HepG2 (cell line): ENCODE data around the gene MAN1C1. TPM values are rescaled to one million over a fixed set of nuclear protein-coding genes. Genes with fewer than 3 reads are reported as not detected.
A peak's percentile ranks its signal among the peaks of the same experiment; 100 is the strongest.

ENCODE experiments used
- ATAC-seq: fragments of 200-7000 bp; cut with Tn5 transposase; 3 replicates; pipeline ENCODE4 v1.9.1; 2020; ENCODE audit warnings: mild to moderate bottlenecking, moderate library complexity
- BruUV-seq: library from RNA; stranded (reverse); fragments of 400-500 nt; replicated peaks from 2 replicates; lab custom pipeline; 2021; lab: Mats Ljungman, UMichigan
- CTCF ChIA-PET: fragments of 300-600 bp; formaldehyde crosslinking; extraction: SDS; loops from one replicate; lab custom pipeline; 2021; ENCODE audit warnings: low total read pairs, inconsistent platforms, low intra/inter-chr PET ratio; lab: Yijun Ruan, JAX
- POLR2A ChIA-PET: fragments of 350-600 bp; sonication (Branson Sonifier 250); formaldehyde crosslinking; loops from one replicate; lab custom pipeline; 2020; ENCODE audit warnings: antibody characterized with exemption, inconsistent platforms; lab: Yijun Ruan, JAX
- DNase-seq: peaks from one replicate; pipeline ENCODE4 v3.0.0-alpha.2; 2015; ENCODE audit warnings: low spot score
- FAIRE-seq: peaks from 3 replicates; lab custom pipeline; 2011; peaks lifted over from hg19 to GRCh38; lab: Jason Lieb, UNC
- H2AFZ ChIP-seq: one replicate; pipeline ENCODE4 v1.6.1; 2011; ENCODE audit warnings: low read length, inconsistent platforms
- H3K27ac ChIP-seq: fragments of 300-600 bp; 3 replicates; pipeline ENCODE4 v1.8.0; 2011; ENCODE audit warnings: mixed run types, mild to moderate bottlenecking, mixed read lengths, low read length, inconsistent platforms; ENCODE audit not compliant: insufficient read depth; ENCODE audit errors: extremely low read length
- H3K27me3 ChIP-seq, 2 experiments: fragments of 200-600 bp in 1 of 2; 2 replicates in 1 of 2; 3 replicates in 1 of 2; pipeline versions ENCODE4 v1.6.0 to v1.8.0; 2011; ENCODE audit warnings: low read length in 2 of 2, mild to moderate bottlenecking in 2 of 2, moderate library complexity in 2 of 2, inconsistent platforms in 1 of 2; ENCODE audit not compliant: insufficient read depth in 2 of 2, control insufficient read depth in 1 of 2
- H3K36me3 ChIP-seq, 2 experiments: fragments of 200-600 bp in 1 of 2; replicated peaks in 1 of 2; 2 replicates in 1 of 2; 3 replicates in 1 of 2; pipeline versions ENCODE4 v1.5.1 to v1.8.0; 2011; ENCODE audit warnings: low read length in 2 of 2, inconsistent platforms in 1 of 2; ENCODE audit not compliant: insufficient read depth in 2 of 2, control insufficient read depth in 1 of 2
- H3K4me1 ChIP-seq: 2 replicates; pipeline ENCODE4 v1.5.1; 2012; ENCODE audit warnings: low read length, inconsistent platforms; ENCODE audit not compliant: insufficient read depth
- H3K4me2 ChIP-seq: 2 replicates; pipeline ENCODE4 v1.6.0; 2011; ENCODE audit warnings: low read depth, low read length, inconsistent platforms
- H3K4me3 ChIP-seq, 3 experiments: fragments of 200-600 bp in 1 of 3; sonication (generic), shearing (Covaris generic) in 1 of 3; replicated peaks in 1 of 3; 2 replicates each; pipeline ENCODE4 v1.5.1; 2011 to 2016; ENCODE audit warnings: low read length in 3 of 3, inconsistent platforms in 2 of 3, low read depth in 2 of 3, mild to moderate bottlenecking in 2 of 3, control low read depth in 1 of 3, mixed read lengths in 1 of 3; ENCODE audit not compliant: insufficient read depth in 1 of 3
- H3K79me2 ChIP-seq: one replicate; pipeline ENCODE4 v1.6.1; 2011; ENCODE audit warnings: low read length, inconsistent platforms; ENCODE audit not compliant: insufficient read depth
- H3K9ac ChIP-seq: 2 replicates; pipeline ENCODE4 v1.6.0; 2011; ENCODE audit warnings: mild to moderate bottlenecking, low read depth, low read length, inconsistent platforms; ENCODE audit not compliant: insufficient read depth
- H3K9me3 ChIP-seq: 2 replicates; pipeline ENCODE4 v1.5.1; 2012; ENCODE audit warnings: mild to moderate bottlenecking, low read length
- H4K20me1 ChIP-seq: 2 replicates; pipeline ENCODE4 v1.6.0; 2011; ENCODE audit warnings: inconsistent platforms, mild to moderate bottlenecking, low read length, moderate library complexity; ENCODE audit not compliant: insufficient read depth
- ERF ChIP-seq: IDR thresholded peaks from 2 replicates; pipeline ENCODE4 v1.6.1; 2018; ENCODE audit warnings: missing biosample characterization, missing genetic modification reagents
- RFXANK ChIP-seq: IDR thresholded peaks from 2 replicates; pipeline ENCODE4 v1.6.1; 2016
- TEAD3 ChIP-seq: optimal IDR thresholded peaks from 2 replicates; pipeline ENCODE3; 2016; ENCODE audit warnings: borderline replicate concordance
- ZNF331 ChIP-seq: sonication (generic); formaldehyde crosslinking; IDR thresholded peaks from 2 replicates; pipeline ENCODE4 v1.4.0; 2020; ENCODE audit warnings: missing genetic modification reagents
- ZNF768 ChIP-seq: sonication (generic); formaldehyde crosslinking; IDR thresholded peaks from 2 replicates; pipeline ENCODE4 v1.4.0; 2020; ENCODE audit warnings: missing genetic modification reagents
- WGBS: methylation state at CpG from one replicate; pipeline ENCODE4 v1.1.6; 2017; ENCODE audit warnings: low lambda C conversion rate; 5-methylcytosine and 5-hydroxymethylcytosine counted together
- in situ Hi-C: cut with HindIII; loops from 2 replicates; pipeline ENCODE4 v1.10.0; 2017; ENCODE audit warnings: low pct_unique_long_range_greater_than_20kb; ENCODE audit not compliant: extremely low pct_ligation_motif_present
- intact Hi-C: fragments of 100-400 bp; cut with micrococcal nuclease; formaldehyde crosslinking; loops from one replicate; pipeline ENCODE4 v1.10.0; 2022; ENCODE audit not compliant: unreplicated experiment
- polyA plus RNA-seq, 8 experiments: library from polyadenylated mRNA; depleted of rRNA in 3 of 8; stranded (reverse) in 7 of 8; unstranded in 1 of 8; fragments of >200 nt; fragmentation: Illumina TruSeq in 4 of 8; extraction: Trizol in 4 of 8; gene quantifications; 2 replicates each; pipeline versions ENCODE4 v1.2.1 to v1.2.3, GENCODE V29; 2011 to 2016; ENCODE audit warnings: low read depth in 4 of 8, missing spikeins in 1 of 8, mixed read lengths in 1 of 8; ENCODE audit not compliant: insufficient read depth in 1 of 8
- total RNA-seq, 5 experiments: library from RNA; depleted of rRNA; stranded (reverse); fragments of >200 nt; fragmentation: Illumina TruSeq; extraction: Trizol; gene quantifications; 2 replicates each; pipeline ENCODE4 v1.2.3, GENCODE V29; 2016; ENCODE audit warnings: low read depth in 1 of 5
- TF ChIP-seq, protein P1 (sequence below): sonication (generic); formaldehyde crosslinking; IDR thresholded peaks from 2 replicates; pipeline ENCODE4 v1.9.0; 2022; ENCODE audit warnings: missing genetic modification reagents, mild to moderate bottlenecking, borderline replicate concordance
- TF ChIP-seq, protein P2 (sequence below): sonication (generic); formaldehyde crosslinking; IDR thresholded peaks from 2 replicates; pipeline ENCODE4 v1.4.0; 2020; ENCODE audit warnings: missing genetic modification reagents

The MAN1C1 gene
- total and polyA plus RNA-seq, 2 of the 13 experiments (the other 11 are each of a cell fraction or from before 2014, with no cell fraction given) = 0.18 to 0.49 TPM

GRCh38 chr1:25755475-25756125 lies 139.0 kb downstream of the MAN1C1 start:
- ATAC-seq (no peak), DNase-seq (no peak), FAIRE-seq (no peak)
- TF ChIP-seq, protein P1, sequence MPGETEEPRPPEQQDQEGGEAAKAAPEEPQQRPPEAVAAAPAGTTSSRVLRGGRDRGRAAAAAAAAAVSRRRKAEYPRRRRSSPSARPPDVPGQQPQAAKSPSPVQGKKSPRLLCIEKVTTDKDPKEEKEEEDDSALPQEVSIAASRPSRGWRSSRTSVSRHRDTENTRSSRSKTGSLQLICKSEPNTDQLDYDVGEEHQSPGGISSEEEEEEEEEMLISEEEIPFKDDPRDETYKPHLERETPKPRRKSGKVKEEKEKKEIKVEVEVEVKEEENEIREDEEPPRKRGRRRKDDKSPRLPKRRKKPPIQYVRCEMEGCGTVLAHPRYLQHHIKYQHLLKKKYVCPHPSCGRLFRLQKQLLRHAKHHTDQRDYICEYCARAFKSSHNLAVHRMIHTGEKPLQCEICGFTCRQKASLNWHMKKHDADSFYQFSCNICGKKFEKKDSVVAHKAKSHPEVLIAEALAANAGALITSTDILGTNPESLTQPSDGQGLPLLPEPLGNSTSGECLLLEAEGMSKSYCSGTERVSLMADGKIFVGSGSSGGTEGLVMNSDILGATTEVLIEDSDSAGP (CRISPR knock-in tag) = no peak
- TF ChIP-seq RFXANK (CRISPR knock-in tag) (no peak), TEAD3 (CRISPR knock-in tag) (no peak), ZNF768 (CRISPR knock-in tag) (peak; percentile 62; the same call in 1 of the 2 replicates), ERF (CRISPR knock-in tag) (no peak), ZNF331 (no peak)
- TF ChIP-seq, protein P2, sequence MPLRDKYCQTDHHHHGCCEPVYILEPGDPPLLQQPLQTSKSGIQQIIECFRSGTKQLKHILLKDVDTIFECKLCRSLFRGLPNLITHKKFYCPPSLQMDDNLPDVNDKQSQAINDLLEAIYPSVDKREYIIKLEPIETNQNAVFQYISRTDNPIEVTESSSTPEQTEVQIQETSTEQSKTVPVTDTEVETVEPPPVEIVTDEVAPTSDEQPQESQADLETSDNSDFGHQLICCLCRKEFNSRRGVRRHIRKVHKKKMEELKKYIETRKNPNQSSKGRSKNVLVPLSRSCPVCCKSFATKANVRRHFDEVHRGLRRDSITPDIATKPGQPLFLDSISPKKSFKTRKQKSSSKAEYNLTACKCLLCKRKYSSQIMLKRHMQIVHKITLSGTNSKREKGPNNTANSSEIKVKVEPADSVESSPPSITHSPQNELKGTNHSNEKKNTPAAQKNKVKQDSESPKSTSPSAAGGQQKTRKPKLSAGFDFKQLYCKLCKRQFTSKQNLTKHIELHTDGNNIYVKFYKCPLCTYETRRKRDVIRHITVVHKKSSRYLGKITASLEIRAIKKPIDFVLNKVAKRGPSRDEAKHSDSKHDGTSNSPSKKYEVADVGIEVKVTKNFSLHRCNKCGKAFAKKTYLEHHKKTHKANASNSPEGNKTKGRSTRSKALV (CRISPR knock-in tag) = no peak
- Histone ChIP-seq H4K20me1 (no peaks in the 10 kb centered on the region), H3K36me3 (no peaks in the 10 kb centered on the region), H2AFZ (no peak overlapping the region), H3K4me3 (no peak overlapping the region), H3K9ac (no peak overlapping the region), H3K4me2 (no peak overlapping the region), H3K9me3 (no peaks in the 10 kb centered on the region), H3K79me2 (no peaks in the 10 kb centered on the region), H3K27me3 (peaks cover 10 to 80% of the 10 kb centered on the region in 2 experiments), H3K27ac (no peak overlapping the region), H3K4me1 (no peaks in the 10 kb centered on the region)
- CTCF ChIA-PET = no interaction called here
- intact Hi-C loops (loop anchor here (5.0 kb wide), 1 partner anchor 42 kb away; no protein-coding TSS in a partner anchor), in situ Hi-C loops (loop anchor here (5.0 kb wide), 1 partner anchor 42 kb away; no protein-coding TSS in a partner anchor)
- BruUV-seq = no TSS peak
- 27% methylated on average over 7 of the region's 7 CpGs for WGBS
- POLR2A ChIA-PET = no interaction called here
